ENCODE results near the gene SLC9A5.

The SLC9A5 gene

DNA sequence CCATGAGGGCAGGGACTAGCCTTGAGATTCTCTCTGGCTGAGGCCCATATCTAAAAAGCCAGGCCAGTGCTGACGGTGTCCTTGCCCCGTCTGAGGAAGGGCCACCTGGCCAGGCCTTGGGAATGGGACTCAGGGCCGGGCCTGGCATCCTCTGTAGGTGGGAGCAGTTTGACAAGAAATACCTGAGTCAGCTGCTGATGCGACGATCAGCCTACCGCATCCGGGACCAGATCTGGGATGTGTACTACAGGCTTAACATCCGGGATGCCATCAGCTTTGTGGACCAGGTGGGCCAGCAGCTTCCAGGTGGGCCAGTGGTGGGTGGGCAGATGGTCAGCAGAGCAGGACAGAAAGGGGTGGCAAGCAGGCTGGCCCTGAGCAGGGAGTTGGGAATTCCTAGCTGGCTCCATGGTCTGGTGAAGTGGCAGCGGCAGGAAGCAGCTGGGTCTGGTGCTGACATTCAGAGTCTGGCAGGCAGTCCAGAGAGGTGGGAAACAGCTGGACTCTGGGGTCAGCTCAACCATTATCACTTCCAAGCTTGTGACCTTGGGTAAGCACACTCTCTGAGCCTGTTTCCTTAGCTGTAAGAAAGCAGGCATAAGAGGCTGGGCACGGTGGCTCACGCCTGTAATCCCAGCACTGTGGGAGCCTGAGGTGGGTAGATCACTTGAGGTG is 9.5 kb downstream of the SLC9A5 start:
- DNase-seq: no peak

DNA sequence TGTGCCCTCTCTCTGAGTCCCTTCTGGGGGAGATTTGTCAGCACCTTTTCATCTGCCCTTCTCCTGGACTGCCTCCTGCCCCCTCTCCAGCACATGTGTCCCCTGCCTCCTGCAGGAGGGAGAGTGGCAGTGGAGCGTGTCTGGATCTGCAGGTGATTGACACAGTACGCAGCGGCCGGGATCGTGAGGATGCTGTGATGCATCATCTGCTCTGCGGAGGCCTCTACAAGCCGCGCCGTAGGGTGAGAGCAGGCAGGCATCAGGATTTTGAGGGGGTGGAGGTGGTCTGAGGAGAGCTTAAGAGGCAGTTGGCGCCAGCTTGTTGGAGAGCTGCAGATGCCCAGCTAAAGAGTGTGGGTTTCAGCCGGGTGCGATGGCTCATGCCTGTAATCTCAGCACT is 10.9 kb downstream of the SLC9A5 start:
- DNase-seq: no peak

DNA sequence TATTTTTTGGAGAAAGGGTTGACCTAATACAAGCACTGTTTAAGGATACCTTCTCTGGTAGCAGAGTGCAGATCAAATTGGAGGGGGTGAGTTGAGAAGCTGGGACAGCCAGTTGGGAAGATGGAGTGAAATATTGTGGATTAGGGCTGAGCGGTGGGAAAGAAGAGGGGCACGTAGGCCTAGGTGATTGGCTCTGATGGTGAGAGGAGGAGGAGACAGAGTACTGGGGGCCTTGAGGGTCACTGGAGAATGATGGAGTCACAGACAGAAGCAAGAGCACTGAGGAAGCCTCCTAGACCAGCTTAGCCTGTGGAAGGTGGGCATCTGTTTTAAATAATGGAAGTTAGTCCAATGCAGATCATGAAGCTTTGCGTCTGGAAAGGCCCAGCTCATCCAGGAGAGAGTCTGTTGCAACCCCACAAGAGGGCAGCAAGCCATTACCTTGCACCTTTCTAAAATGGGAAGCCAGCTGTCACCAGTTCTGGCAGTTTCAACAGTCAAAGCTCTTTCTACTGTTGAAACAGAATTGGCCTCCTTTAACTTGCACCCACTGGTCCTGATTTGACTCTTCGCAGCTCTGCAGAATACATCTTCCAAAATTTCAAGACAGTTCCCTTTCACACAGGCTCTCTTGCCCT is 11.8 kb downstream of the SLC9A5 start:
- DNase-seq: no peak

DNA sequence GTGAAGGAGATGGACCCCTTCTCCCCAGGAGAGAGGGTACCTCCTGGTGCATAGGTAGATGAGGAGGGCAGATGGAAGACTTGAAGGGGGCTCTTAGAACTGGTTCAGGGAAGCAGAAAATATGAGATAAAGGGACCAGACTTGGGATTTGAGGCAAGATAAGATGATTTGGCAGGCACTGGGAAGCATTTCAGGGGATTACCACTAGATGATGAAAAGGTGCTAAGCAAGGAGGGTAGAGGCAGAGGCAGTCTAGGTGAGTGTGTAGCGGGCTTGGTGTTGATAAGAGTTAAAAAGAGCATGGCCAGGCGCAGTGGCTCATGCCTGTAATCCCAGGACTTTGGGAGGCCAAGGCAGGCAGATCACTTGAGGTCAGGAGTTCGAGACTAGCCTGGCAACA is 14.4 kb downstream of the SLC9A5 start:
- no peak for DNase-seq

DNA sequence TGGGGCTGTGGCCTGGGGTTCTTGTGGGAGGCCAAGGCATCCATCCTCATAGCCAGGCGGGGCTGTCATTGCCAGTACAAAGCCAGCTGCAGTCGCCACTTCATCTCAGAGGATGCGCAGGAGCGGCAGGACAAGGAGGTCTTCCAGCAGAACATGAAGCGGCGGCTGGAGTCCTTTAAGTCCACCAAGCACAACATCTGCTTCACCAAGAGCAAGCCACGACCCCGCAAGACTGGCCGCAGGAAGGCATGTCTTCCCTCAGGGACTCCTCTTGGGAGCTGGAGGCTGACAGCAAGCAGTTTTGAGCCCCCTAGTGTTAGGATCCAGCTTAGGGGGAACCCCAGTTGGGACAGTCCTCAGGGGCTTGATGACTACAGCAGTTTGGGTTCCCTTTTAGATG is 15.5 kb downstream of the SLC9A5 start:
- no peak for DNase-seq

DNA sequence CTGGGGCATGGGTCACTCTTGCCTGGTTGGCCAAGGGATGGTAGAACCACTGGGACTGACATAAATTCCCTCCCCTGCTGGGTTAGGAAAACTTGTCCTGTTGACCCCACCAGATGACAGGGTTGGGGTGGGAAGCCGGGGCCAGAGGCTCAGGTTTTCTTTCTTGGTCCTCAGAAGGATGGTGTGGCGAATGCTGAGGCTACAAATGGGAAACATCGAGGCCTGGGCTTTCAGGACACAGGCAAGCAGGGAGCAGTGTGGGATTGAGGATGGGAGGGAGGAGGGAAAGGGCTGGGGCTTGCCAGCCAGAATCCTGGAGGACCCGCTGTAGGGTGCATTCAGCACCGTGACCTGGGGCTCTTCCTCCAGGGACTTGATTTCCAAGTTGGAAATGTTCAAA is 16.1 kb downstream of the SLC9A5 start:
- DNase-seq: no peak

DNA sequence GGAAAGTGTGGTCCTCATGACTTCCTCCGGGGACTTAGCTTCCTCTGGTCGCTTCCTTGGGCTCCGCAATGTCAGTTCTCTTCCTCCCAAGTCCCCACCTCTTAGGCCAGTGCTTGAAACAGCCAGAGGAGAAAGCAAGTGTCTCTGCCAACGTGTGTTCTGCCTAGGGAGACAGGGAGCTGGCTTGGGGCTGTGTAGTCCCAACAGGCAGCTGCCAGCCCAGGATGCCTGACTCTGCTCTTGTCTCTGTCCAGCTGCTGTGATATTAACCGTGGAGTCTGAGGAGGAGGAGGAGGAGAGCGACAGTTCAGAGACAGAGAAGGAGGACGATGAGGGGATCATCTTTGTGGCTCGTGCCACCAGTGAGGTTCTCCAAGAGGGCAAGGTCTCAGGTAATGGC is 17.1 kb downstream of the SLC9A5 start:
- DNase-seq: no peak

DNA sequence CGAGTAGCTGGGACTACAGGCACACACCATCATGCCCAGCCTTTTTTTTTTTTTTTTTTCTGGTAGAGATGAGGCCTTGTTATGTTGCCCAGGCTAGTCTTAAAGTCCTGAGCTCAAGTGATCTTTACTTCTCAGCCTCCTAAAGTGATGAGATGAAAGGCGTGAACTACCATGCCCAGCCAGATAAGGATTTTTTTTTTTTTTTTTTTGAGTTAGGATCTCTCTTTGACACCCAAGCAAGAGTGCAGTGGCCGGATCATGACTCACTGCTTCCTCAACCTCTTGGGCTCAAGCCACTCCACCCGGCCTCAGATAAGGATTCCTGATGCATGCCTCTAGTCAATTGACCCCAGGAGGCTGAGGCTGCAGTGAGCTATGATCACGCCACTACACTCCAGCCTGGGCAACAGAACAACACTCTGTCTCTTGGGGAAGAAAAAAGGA is 19.4 kb downstream of the SLC9A5 start:
- peak; percentile 39 for DNase-seq

DNA sequence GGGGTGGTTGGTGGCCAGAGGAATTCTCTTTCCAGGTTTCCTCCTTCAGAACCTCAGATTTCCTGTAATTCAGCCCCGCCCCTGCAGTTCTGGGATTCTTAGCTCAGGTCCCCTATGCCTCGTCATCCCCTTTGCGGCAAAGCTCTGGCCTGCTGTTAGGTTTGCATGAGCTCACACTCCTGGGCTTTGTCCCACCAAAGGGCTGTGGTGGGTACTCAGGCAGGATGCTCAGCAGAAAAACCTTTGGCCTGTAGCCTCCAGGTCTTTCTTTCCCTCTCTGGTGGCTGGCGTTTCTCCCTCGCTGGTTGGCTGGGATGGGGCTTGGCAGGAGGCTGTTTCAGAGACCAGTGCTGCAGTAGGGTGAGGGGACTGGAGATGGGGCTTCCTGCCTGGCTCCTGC is 21.0 kb downstream of the SLC9A5 start:
- no peak for DNase-seq

DNA sequence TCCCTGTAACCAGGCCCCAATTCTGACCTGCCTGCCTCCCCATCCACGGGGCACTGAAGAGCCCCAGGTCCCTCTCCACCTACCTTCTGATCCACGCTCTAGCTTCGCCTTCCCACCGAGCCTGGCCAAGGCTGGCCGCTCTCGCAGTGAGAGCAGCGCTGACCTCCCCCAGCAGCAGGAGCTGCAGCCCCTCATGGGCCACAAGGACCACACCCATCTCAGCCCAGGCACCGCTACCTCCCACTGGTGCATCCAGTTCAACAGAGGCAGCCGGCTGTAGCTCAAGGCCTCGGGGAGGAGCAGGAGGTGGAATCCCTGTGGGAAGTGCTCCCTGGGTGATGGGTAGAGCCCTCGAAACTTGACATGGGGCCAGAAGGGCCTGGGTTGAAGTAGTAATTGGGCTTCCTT is 22.2 kb downstream of the SLC9A5 start:
- DNase-seq: no peak

DNA sequence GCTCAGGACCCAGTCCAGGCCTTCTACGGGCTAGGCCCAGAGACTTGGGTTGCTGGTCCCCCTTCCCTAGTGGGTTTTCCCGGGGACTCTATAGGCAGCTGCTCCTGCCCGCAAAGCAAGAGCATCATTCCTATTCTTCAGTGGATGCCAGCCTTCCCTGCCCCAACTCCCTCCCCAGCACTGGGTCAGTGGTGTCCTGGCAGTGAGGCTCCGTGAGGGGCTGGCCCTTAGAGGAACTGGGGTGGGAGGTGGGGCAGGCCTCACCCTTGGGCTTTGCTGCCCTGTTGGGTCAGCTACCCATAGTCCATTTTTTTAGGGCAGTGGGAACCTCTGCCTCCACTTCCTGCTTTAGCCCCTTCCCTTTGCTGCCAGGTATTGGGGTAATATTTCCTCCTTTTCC is 22.7 kb downstream of the SLC9A5 start:
- no peak for DNase-seq

DNA sequence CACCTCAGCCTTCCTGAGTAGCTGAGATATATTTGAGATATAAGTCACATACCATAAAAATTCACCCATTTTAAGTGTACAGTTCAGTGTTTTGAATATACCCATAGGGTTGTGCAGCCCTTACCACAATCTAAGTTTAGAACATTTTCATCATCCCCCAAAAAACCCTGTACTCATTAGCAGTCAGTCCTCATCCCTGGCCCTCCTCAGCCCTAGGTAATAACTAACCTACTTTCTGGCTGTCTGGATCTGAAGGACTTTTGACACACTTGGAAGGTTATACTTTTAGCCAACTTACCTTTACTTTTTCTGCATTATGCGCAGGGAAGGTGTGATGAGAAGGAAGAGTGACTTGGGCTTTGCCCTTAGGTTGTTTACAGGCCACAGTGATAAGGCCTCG is 26.5 kb downstream of the SLC9A5 start:
- no peak for DNase-seq

DNA sequence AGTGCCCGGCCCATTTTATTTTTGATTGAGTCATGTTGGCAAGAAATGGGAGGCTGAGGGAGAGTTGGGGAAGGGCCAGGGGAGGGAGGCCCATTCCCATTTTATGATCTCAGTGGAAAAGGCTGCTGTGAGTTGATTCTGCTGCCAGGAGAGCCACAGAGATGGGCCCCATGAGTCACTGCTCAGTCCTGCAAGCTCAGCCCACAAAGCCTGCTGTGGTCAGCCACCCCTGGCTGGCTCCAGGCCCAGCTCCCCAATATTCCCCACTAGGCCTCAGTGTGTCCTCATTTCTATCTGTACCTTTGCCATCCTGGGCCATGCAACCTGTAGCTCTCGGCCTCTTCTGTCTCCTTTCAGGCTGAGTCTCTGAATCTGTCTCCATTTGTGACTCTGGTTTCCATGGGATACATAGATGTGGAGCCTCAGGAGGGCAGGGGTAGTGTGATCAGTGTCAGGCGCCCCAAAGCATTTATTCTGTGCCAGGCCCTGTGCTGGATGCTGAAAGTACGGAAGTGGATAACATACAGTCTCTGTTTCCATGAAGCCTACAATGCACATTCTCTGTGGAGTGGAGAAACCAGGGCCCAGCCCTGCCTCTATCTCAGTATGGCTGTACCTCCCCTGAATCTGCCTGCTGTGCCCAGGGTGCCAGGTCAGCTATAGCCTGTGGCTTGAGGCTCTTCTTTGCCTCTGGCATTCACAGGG is 28.7 kb downstream of the SLC9A5 start:
- DNase-seq: peak; percentile 82

DNA sequence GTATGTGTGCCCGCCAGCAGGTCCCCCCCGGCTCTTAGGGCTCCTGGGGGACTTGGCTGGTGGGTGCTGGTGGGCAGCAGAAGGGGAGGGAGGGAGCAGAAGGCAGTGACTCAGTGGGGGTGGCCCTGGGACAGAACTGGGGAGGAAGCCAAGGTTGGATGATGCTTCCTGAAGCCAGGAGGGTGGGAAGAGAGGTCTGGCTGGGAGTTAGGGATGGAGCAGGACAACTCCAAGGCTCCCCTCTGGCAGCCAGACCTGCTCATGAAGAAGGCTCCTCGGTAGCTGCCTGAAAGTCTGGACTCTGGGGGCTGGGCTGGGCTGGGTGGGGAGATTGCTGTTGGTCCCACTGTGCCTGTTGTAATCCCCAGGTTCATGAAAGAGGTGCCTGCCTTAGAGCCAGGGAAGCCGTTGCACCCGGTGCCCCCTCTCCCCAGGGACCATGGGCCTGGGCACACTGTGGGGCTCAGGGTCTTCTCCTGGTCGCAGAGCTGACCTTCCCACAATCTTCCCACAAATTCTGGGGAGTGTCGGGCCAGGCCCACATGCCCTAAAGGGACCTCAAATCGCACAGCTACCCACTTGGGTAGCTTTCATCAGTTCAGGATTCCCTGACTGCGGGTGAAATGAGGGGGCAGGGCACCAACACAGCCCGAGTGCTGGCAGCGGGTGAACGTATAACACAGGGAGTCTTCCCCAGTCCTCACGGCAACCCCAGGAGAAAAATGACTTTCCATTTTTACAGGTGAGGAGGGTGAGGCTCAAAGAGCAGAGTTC is 29.4 kb downstream of the SLC9A5 start:
- peak; percentile 50 for DNase-seq

DNA sequence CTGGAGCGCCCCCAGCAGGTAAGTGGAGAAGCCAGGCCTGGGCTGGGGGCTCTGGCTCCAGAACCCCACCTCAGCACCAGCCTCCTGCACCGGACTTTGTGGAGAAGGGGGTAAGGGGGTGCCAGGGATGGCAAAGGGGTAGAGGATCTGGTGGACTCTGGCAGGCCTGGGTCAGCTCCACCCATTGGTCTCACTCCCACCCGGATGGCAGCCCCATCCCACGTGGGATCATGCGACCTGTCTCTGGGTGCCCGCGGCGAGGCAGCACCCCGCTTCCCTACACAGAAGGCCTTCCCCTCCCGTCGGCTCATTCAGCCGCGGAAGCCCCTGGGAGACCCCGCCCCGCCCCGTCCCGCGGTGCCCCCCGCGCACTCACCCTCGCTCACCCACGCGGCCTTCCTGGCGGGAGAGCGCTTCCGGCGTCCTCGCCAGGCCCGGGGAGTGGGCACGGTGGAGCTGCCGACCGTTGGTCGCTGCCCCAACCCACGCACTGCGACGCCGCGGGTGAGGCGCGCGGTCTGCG is 30.1 kb downstream of the SLC9A5 start:
- no peak for DNase-seq

DNA sequence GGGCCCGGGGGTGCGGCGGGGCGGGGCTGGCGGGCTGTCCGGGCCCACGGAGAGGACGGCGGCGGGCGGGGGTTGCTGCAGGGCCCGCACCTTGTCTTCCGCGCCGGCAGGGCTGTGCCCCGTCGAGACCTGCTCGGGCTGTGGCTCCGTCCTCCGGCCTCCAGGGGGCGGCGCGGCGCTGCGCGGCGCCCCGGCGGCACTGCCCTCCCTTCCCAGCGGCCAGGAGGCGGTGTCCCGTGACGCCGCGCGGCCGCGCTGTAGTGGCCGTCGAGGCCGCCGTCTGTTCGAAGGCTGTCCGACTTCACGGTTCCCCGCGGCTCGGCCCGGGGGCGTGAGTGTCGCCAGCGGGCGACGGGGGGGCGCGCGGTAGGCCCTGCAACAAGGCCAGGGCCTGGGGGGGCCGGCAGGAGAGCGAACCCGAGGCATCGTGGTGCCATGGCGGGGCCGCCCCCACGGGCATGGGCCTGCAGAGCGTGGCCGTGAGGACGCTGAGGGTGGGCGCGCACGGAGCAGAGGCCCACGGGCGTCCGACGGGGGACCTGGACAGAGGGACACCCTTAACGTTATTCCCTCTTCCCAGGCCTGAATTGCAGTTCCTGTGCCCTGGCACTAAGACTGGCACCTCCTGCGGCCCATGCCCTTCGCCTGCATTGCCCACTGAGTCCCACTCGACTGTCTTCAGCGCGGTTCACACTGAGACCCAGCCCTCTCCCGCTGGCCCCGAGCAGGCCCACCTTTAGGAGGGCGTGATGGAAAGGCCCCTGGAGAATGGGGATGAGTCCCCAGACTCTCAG is 30.7 kb downstream of the SLC9A5 start, which contains the start of gene PLEKHG4:
Gene PLEKHG4 (plus strand): TSS at position 237 of the 794 bp plus-strand sequence. CDS start 513 bp downstream, at position 750.
- peak; percentile 52 for DNase-seq

DNA sequence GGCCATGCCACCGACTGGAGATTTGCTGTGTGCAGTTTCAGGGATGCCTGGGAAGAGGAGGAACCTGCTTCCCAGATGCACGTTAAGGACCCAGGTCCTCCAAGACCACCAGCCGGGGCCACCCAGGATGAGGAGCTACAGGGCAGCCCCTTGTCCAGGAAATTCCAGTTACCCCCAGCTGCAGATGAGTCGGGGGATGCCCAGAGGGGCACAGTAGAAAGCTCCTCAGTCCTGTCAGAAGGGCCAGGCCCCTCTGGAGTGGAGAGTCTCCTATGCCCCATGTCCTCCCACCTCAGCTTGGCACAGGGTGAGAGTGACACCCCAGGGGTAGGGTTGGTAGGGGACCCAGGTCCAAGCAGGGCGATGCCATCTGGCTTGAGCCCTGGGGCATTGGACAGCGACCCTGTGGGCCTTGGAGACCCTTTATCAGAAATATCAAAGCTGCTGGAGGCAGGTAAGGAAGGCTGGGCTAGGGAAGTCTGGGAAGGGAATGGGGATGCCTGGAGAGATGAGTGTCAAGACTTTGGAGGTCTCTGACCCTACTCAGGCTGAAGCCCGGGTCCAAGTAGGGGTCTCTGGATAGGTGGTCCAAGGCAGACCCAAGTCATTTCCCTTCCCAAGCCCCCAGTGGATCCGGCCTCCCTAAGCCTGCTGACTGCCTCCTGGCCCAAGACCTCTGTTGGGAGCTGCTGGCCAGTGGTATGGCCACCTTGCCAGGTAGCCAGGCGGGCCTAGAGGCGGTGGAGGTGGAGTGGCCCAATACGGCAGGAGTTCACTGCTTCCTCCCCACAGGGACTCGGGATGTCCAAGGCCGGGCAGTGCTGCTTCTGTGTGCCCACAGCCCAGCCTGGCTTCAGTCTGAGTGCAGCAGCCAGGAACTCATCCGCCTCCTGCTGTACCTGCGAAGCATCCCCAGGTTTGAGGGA is 31.6 kb downstream of the SLC9A5 start:
- no peak for DNase-seq

DNA sequence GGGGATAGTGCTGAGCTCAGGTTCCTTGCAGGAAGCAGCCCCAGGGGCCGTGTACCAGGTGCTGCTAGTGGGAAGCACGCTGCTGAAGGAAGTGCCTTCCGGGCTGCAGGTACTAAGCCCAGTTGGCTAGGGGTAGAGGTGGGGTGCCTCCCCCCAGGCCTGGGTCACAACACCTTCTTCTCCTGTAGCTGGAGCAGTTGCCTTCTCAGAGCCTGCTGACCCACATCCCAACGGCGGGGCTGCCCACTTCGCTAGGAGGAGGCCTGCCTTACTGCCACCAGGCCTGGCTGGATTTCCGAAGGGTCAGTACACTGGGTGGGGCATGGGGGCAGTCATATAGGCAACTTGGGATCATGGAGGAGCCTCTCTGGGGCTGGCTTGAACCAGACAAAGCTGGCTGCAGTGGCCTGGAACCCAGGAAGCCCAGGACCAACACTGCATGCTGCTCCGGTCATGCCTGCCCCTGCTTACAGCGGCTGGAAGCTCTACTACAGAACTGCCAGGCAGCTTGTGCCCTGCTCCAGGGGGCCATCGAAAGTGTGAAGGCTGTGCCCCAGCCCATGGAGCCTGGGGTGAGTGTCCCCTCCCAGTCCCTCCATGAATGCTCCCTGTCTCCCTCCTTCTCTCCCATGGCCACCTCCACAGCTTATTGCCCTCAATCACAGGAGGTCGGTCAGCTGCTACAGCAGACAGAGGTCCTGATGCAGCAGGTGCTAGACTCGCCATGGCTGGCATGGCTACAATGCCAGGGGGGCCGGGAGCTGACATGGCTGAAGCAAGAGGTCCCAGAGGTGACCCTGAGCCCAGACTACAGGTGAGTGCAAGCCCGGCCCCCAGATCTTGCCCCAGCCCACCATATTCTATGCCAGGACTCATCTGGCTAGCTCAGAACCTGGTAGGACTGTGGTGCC is 33.0 kb downstream of the SLC9A5 start:
- DNase-seq: no peak

DNA sequence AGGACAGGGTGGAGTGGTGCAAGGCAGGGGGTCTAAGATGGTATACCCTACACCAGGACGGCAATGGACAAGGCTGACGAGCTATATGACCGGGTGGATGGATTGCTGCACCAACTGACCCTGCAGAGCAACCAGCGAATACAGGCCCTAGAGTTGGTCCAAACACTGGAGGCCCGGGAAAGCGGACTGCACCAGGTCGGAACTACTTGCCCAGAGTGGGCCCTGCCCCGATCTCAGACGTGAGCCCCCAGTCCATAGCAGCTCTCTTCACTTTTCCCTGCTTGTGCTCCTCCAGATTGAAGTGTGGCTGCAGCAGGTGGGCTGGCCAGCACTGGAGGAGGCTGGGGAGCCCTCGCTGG is 33.6 kb downstream of the SLC9A5 start:
- DNase-seq: no peak
